ENCODE data around the gene S100G.
"Not testable (repeated sequence)": the region's sequence is repeated elsewhere in the genome, so short reads cannot be mapped to it uniquely, and the experiment has no call there.

Gene S100G

GRCh38 chrX:16649858-16650257 is at the start of gene S100G:
TSS of gene S100G (plus strand) at chrX:16650158. CDS start at chrX:16651007, 849 bp downstream.
- H3K27ac ChIP-seq: no peak within 1 kb of the TSS
- no peaks in the 10 kb centered on the region for H3K4me1 ChIP-seq
- H3K4me3 ChIP-seq: no peak within 1 kb of the TSS
- H3K9me3 ChIP-seq: no peaks in the 10 kb centered on the region
- no peak for TF ChIP-seq Cebpa-rat (IDR thresholded peaks at IDR 0.05)
- H3K9ac ChIP-seq: no peak within 1 kb of the TSS
- H3K4me2 ChIP-seq: no peak within 1 kb of the TSS
- H4K20me1 ChIP-seq: peaks cover 14% of the 10 kb centered on the region; the same call in 1 of the 2 replicates
- H3K36me3 ChIP-seq: no peaks in the 10 kb centered on the region; the same call in 1 of the 2 replicates
- H3K27me3 ChIP-seq: peaks cover 97% of the 10 kb centered on the region

- H3K27me3 ChIP-seq: peaks cover 59% of the 10 kb centered on the region
- H3K36me3 ChIP-seq: peaks cover under 1% of the 10 kb centered on the region; the same call in 1 of the 2 replicates
- no peak overlapping the region for H3K4me3 ChIP-seq
- no peak overlapping the region for H3K4me2 ChIP-seq
- H3K27ac ChIP-seq: no peak overlapping the region
- no peak for TF ChIP-seq Cebpa-rat (IDR thresholded peaks at IDR 0.05)
- H3K9me3 ChIP-seq: no peaks in the 10 kb centered on the region
- H4K20me1 ChIP-seq: no peaks in the 10 kb centered on the region
- no peak overlapping the region for H3K9ac ChIP-seq
- no peaks in the 10 kb centered on the region for H3K4me1 ChIP-seq
These were observed 48.1 kb upstream of the S100G start for GRCh38 chrX:16601885-16602284.

DNA sequence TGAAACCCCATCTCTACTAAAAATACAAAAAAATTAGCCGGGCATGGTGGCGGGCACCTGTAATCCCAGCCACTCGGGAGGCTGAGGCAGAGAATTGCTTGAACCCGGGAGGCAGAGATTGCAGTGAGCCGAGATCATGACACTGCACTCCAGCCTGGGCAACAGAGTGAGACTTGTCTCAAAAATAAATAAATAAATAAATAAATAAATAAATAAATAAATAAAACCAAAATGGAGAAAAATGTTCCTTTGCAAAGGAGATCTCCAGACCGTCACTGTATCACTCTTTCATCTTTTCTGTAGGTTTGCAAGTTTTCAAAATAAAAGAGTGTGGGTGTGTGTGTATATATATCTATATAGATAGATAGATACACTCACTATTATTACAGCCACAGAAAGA is 46.7 kb upstream of the S100G start:
- not testable (repeated sequence) for H3K9ac ChIP-seq, H3K4me3 ChIP-seq, H3K27ac ChIP-seq, H3K9me3 ChIP-seq, H4K20me1 ChIP-seq, H3K36me3 ChIP-seq, H3K4me1 ChIP-seq, H3K4me2 ChIP-seq
- H3K27me3 ChIP-seq: peaks cover 70% of the 10 kb centered on the region

DNA sequence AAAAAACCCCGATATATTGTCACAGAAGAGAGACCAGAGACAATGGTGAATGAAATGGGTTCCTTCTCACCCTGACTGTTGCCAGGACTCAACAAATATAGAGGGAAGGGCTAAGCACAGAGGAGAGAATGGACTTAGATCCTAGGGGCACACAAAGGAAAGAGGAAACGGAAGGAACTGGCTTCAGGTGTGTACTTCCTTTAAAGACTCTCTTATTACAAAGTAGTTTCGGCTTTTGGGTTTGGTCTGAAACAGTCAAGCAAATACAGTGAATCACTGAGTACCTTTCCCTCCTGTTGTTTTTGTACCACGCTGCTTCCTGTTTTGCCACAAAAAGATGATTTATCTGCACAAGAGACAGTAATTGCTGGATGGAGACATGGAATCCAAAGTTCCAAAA is 46.1 kb upstream of the S100G start:
- H3K27ac ChIP-seq: no peak overlapping the region
- peaks cover 75% of the 10 kb centered on the region for H3K27me3 ChIP-seq
- H3K4me1 ChIP-seq: no peaks in the 10 kb centered on the region
- no peak overlapping the region for H3K9ac ChIP-seq
- H4K20me1 ChIP-seq: no peaks in the 10 kb centered on the region
- no peak overlapping the region for H3K4me3 ChIP-seq
- TF ChIP-seq Cebpa-rat (IDR thresholded peaks at IDR 0.05): no peak
- no peaks in the 10 kb centered on the region for H3K9me3 ChIP-seq
- no peak overlapping the region for H3K4me2 ChIP-seq
- peaks cover 9% of the 10 kb centered on the region; the same call in 1 of the 2 replicates for H3K36me3 ChIP-seq

DNA sequence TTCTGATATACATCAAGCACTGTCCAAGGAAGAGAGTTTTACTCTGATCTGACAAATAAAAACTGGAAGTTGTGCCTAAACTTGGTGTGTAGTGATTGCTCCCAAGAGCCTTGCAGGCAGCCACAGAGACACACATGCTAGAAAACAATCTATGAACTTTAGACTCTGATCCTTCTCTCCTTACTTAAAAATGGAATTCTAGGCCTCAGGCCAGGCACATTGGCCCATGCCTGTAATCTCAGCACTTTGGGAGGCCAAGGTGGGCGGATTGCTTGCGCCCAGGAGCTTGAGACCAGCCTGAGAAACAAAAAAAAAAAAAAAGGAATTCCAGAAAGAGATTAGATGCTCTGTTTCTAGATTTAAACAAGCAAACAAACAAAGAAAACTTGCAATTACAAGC is 45.6 kb upstream of the S100G start:
- H3K9ac ChIP-seq: no peak overlapping the region
- no peak overlapping the region for H3K27ac ChIP-seq
- no peak overlapping the region for H3K4me2 ChIP-seq
- peaks cover 76% of the 10 kb centered on the region for H3K27me3 ChIP-seq
- H3K4me3 ChIP-seq: no peak overlapping the region
- H3K36me3 ChIP-seq: peaks cover 9% of the 10 kb centered on the region; the same call in 1 of the 2 replicates
- no peak for TF ChIP-seq Cebpa-rat (IDR thresholded peaks at IDR 0.05)
- no peaks in the 10 kb centered on the region for H3K4me1 ChIP-seq
- no peaks in the 10 kb centered on the region for H3K9me3 ChIP-seq
- 0 out of 2 replicates have a peak, but pooled peaks cover under 1% of the 10 kb centered on the region for H4K20me1 ChIP-seq

GRCh38 chrX:16606142-16606720 is 43.7 kb upstream of the S100G start:
- Histone ChIP-seq H3K4me1 (no peaks in the 10 kb centered on the region), H3K4me2 (no peak overlapping the region), H3K27ac (no peak overlapping the region), H3K4me3 (no peak overlapping the region), H3K36me3 (peaks cover 13% of the 10 kb centered on the region), H3K9me3 (no peaks in the 10 kb centered on the region), H4K20me1 (0 out of 2 replicates have a peak, but pooled peaks cover 7% of the 10 kb centered on the region), H3K9ac (no peak overlapping the region), H3K27me3 (peaks cover 77% of the 10 kb centered on the region)
- no peak for TF ChIP-seq Cebpa-rat (IDR thresholded peaks at IDR 0.05)

DNA sequence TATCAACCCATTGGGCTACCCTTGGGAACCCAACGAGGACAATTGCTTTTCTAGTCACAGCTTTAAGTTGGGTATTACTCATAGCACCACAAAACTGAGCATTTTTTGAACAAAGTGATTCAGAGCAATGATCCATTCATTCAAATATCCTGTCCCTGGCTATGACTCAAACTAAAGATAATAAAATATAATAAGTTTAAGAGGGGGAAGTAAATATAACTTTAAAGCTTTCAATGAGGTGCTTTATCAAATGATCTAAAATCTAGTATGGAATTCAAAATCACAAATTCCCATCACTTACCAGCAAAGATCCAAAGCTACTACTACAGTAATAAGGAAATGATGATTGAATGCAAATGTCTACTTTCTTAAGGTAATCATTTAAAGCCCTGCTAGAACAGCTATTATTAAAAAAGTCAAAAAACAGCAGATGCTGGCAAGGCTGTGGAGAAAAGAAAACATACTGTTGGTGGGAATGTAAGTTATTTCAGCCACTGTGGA is 39.8 kb upstream of the S100G start:
- H3K9ac ChIP-seq: no peak overlapping the region
- no peak overlapping the region for H3K27ac ChIP-seq
- peaks cover 88% of the 10 kb centered on the region for H3K27me3 ChIP-seq
- H3K9me3 ChIP-seq: no peaks in the 10 kb centered on the region
- peaks cover 22% of the 10 kb centered on the region; the same call in 1 of the 2 replicates for H4K20me1 ChIP-seq
- H3K36me3 ChIP-seq: peaks cover 38% of the 10 kb centered on the region
- TF ChIP-seq Cebpa-rat (IDR thresholded peaks at IDR 0.05): no peak
- H3K4me1 ChIP-seq: no peaks in the 10 kb centered on the region
- H3K4me2 ChIP-seq: no peak overlapping the region
- no peak overlapping the region for H3K4me3 ChIP-seq

DNA sequence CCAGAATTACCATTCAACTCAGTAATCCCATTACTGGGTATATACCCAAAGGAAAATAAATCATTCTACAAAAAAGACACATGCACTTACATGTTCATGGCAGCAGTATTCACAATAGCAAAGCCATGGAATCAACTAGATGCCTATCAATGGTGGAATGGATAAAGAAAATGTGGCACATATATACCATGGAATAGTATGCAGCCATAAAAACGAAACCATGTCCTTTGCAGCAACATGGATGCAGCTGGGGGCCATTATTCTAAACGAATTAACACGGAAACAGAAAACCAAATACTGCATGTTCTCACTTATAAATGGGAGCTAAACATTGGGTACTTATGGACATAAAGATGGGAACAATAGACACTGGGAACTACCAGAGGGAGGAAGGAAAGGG is 39.3 kb upstream of the S100G start:
- H3K36me3 ChIP-seq: peaks cover 38% of the 10 kb centered on the region
- not testable (repeated sequence) for H3K9me3 ChIP-seq, H3K27ac ChIP-seq, H3K4me2 ChIP-seq, H3K4me1 ChIP-seq, H3K4me3 ChIP-seq, H3K9ac ChIP-seq
- H4K20me1 ChIP-seq: peaks cover 23% of the 10 kb centered on the region; the same call in 1 of the 2 replicates
- peaks cover 90% of the 10 kb centered on the region for H3K27me3 ChIP-seq

DNA sequence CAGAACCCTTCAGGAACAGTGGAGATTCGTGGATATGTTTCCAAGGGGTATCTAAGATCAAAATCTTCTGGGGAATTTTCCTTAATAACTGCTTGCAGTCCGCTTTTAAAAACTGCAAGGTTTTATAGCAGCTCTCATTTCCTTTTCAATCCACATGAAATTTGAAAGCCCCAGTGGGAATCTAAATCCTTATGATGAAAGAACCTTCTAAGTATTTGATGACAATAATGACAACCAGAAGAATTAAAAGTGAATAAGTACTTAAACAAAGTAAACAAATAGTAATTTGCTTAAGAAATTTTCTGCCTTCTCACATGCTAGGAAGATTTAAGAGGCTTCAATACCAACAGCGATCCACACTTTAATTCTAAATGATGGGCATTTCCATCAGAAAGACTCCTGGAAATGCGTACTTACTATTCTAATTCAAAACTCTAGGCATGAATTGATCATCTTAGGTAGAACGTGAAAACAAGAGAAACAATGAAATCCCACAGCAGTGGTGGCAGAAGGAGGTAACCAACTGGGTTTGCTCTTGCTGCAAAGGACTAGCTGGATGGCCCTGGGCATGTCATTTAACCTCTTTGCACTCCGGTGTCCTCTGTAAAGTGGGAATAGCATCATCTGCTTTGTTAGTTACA is 37.6 kb upstream of the S100G start:
- H3K9me3 ChIP-seq: no peaks in the 10 kb centered on the region
- H3K36me3 ChIP-seq: peaks cover 32% of the 10 kb centered on the region
- no peak overlapping the region for H3K4me3 ChIP-seq
- H3K9ac ChIP-seq: no peak overlapping the region
- H3K27ac ChIP-seq: no peak overlapping the region
- H3K27me3 ChIP-seq: peaks cover 91% of the 10 kb centered on the region
- H4K20me1 ChIP-seq: peaks cover 23% of the 10 kb centered on the region; the same call in 1 of the 2 replicates
- H3K4me2 ChIP-seq: no peak overlapping the region
- no peaks in the 10 kb centered on the region for H3K4me1 ChIP-seq
- no peak for TF ChIP-seq Cebpa-rat (IDR thresholded peaks at IDR 0.05)

- Histone ChIP-seq H3K4me1 (no peaks in the 10 kb centered on the region), H3K9me3 (peaks cover 15% of the 10 kb centered on the region), H3K4me3 (no peak overlapping the region), H3K36me3 (peaks cover 35% of the 10 kb centered on the region), H3K27ac (no peak overlapping the region), H3K4me2 (no peak overlapping the region), H4K20me1 (peaks cover 16% of the 10 kb centered on the region; the same call in 1 of the 2 replicates), H3K27me3 (peaks cover 88% of the 10 kb centered on the region), H3K9ac (no peak overlapping the region)
- no peak for TF ChIP-seq Cebpa-rat (IDR thresholded peaks at IDR 0.05)
These were observed 32.6 kb upstream of the S100G start for GRCh38 chrX:16617382-16617781.

All from BLaER1 (cell line).